GM10266 (cell line): ENCODE results near the gene KRABD2.

Source experiments
- DNase-seq: peaks from one replicate; pipeline ENCODE4 v3.0.0; 2012; ENCODE audit errors: extremely low spot score
- TF ChIP-seq, protein P1 (sequence below): IDR thresholded peaks from 2 replicates; pipeline ENCODE4 v1.5.1; 2012; ENCODE audit warnings: mild to moderate bottlenecking, low read depth; ENCODE audit not compliant: control insufficient read depth, insufficient read depth; ENCODE audit errors: missing control alignments

KRABD2 gene

DNA sequence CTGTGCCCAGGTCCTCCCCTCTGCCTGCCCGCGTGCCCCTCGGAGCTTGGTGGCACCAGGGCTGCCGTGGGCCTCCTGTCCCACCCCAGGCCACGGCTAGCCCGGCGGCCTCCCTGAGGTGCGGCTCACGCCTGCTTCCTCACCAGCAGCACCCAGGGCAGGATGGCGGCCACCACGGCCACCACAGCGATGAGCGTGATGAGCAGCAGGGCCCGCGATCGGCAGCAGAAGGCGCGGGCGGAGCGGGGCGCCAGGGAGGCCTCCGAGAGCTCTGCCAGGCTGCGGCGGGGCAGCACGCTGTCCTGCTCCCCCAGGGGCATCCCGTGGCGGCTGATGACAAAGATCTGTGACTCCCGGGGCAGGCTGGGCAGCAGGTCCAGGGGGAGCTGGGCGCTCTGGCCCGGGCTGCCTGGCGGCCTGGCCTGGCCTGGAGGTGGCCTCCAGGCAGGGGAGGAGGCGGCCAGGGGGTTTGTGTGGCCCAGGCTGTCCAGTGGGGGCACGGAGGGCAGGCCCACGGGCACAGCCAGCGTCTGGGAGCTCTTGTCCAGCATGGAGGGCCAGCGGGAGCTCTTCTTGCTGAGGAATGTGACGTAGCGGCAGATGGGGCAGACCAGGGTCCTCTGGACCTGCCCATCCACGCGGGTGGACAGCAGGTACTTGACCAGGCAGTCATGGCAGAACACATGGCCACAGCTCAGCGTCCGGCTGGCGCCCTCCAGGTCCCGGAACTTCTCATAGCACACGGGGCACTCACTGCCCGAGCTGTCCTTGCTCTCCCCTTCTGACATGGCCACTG, 16.4 kb upstream of the KRABD2 start:
- no peak for DNase-seq
- TF ChIP-seq, protein P1, sequence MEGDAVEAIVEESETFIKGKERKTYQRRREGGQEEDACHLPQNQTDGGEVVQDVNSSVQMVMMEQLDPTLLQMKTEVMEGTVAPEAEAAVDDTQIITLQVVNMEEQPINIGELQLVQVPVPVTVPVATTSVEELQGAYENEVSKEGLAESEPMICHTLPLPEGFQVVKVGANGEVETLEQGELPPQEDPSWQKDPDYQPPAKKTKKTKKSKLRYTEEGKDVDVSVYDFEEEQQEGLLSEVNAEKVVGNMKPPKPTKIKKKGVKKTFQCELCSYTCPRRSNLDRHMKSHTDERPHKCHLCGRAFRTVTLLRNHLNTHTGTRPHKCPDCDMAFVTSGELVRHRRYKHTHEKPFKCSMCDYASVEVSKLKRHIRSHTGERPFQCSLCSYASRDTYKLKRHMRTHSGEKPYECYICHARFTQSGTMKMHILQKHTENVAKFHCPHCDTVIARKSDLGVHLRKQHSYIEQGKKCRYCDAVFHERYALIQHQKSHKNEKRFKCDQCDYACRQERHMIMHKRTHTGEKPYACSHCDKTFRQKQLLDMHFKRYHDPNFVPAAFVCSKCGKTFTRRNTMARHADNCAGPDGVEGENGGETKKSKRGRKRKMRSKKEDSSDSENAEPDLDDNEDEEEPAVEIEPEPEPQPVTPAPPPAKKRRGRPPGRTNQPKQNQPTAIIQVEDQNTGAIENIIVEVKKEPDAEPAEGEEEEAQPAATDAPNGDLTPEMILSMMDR: no peak

DNA sequence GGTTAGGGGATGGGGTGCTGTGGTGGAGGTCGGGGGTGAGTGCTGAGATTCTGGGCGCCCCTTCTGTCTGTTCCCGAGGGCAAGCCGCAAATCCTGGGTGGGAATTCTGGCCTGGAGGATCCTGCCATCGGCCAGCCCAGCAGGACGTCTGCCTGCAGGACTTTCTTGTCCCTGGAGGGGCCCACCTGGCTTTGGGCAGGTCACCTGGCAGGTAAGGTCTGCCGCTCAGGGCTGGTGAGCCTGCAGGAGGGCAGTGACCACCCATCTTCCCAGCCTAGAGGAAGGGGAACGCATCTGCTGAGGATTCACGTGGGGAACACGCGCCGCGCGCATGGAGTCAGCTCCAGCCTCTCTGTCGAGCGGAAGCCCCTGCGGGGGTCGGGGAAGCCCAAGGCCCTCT, 15.8 kb upstream of the KRABD2 start:
- TF ChIP-seq, protein P1: no peak
- no peak for DNase-seq

DNA sequence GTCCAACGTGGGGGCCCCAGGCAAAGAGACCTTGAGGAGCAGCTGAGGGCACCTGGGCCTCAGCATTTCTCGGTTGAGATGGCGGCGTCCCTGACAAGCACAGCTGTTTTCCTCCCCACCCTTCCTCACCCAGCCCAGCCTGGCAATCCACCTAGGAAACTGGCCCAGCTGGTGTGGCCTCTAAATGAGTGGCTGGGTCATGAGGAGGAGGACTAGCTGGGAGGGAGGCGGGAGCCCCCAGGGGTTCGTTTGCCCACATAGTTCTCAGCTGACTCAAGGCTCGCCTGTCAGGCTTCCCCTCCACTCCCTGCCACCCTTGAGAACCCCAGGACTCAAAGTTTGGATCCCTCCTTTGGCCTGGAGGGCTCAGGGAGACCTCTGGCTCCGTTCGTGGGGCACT, 15.2 kb upstream of the KRABD2 start:
- TF ChIP-seq, protein P1: no peak
- DNase-seq: no peak

DNA sequence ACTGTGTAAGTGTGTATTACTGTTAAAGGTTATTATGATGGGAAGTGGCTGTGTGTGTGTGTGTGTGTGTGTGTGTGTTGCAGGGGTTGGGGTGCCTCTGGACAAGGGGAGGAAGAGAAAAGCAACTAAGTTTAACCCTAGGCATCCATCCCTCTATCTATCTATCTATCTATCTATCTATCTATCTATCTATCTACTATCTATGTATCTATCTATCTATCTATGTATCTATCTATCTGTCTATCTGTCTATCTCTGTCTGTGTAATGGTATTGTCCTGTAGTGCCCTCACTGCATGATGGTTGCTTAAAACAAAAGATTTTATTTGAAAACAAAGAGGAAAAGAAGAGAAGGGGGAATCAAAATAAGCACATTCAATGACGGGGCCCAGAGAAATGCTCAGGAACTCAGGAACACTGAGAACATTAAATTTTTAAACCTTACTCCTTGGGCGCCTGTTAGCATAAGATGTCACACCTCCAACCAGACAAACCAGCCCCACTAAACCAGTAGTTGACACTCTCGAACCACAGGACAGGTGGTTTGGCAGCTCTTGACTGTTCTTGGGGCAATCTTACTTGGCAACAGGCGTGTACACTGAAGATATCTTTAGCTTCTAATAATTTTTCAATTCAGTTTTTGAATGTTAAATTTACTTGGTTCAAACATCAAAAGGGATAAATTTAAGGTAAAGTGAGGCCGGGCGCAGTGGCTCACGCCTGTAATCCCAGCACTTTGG, 11.6 kb upstream of the KRABD2 start:
- no peak for DNase-seq
- TF ChIP-seq, protein P1: no peak

DNA sequence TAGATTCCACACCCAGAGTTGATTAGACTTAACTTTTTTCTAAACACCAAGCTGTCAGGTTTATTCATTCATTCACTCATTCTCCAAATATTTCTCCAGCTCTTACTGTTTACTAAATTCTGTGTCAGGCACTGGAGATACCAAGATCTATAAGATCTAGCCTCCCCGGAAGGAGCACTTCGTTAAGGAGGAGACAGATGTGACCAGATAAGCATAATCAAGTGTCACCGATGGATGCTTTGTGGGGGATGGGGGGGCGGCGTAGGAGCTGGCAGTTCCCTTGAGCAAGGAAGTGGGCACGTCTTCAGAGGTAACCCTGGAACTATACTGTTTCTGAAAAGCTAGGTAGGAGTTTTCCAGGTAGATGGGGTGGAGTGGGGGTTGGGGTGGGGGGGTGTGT, 10.3 kb upstream of the KRABD2 start:
- TF ChIP-seq, protein P1: no peak
- no peak for DNase-seq

DNA sequence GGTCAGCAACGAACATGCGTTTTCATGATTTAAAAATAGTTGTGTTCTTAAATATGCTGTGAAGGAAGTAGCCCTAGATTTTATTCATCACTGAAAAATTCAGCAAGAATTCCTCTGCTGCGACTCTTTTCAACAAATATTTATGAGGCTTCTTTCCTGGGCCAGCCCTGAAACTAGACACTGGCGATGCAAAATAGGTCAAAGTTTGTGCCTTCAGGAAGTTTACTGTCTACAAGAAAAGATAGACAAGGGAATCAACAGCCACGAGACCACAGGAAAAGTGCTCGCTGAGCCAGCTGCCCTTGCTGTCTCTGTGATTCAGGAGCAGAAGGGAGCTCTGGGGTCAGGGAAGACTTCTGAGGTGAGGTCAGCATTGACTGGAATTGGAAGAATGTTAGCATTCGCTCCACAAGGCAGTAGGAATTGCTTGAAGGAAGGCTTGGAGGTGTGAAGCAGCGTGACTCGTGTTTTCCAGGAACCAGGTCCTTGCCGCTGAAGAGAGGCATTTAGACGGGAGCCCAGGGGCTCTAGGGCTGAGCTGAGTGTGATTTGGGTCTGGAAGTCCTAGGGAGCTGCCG, 8.4 kb upstream of the KRABD2 start:
- no peak for DNase-seq
- TF ChIP-seq, protein P1: no peak

DNA sequence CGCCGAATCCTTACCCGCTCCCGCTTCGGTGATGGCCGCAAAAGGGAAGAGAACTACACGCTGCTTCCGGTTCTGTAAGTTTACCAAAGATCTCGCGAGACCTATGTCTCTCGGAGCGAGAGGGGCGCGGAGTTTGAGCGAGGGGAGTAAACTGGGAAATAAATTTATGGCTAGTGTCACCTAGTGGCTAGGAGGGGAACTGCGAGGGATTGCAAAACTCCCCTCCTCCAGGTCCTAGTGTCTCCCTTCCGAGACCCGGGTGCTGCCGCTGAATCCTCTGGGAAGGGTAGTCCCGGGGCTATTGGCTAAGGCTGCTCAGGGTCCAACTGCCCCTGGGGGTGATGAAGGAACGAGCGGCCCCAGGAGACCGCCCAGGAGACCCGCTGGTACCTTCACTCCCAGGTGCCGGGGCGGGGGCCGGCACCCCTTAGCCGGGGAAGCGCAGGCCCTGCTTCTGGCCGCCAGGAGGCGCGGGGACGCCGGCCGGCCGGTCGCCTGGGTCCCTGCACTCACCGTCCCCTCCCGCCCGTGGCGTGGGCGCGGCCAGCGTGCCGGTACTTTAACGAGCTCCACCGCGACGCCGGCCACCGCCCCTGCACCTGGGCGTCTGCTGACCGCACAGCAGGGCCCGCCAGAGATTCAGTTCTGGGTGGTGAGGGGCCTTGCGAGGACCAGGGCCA, 6.8 kb upstream of the KRABD2 start, which contains the start of gene RPL26:
Gene RPL26 (minus strand): TSS at position 51 of the 680 bp plus-strand sequence. CDS start 883 bp downstream, outside the sequence.
- TF ChIP-seq, protein P1: peak; percentile 94
- DNase-seq: peak; percentile 97
